ENCODE measurements around the gene CNEP1R1.
"Not testable (repeated sequence)": the region's sequence is repeated elsewhere in the genome, so short reads cannot be mapped to it uniquely, and the experiment has no call there.

CNEP1R1 gene

GRCh38 chr16:50002190-50002589, 22.8 kb upstream of the CNEP1R1 start:
- in situ Hi-C loops (cut with MboI; ENCODE audit: low sequenced_read_pairs) = no loop called here

GRCh38 chr16:50004239-50004638, 20.8 kb upstream of the CNEP1R1 start:
- no peaks in the 10 kb centered on the region for H3K36me3 ChIP-seq (replicated peaks)
- DNase-seq (ENCODE audit: low spot score in 2 of 2) = no peak
- H3K9me3 ChIP-seq = peaks cover 6% of the 10 kb centered on the region; the same call in 1 of the 2 replicates
- peaks cover 5% of the 10 kb centered on the region for H3K4me1 ChIP-seq
- no peak overlapping the region for H3K4me3 ChIP-seq
- no peaks in the 10 kb centered on the region for H3K27me3 ChIP-seq (ENCODE audit: low read depth)
- in situ Hi-C loops (cut with MboI; ENCODE audit: low sequenced_read_pairs) = no loop called here

More at GRCh38 chr16:50002190-50002589, 22.8 kb upstream of the CNEP1R1 start:
- Histone ChIP-seq H3K4me1 (no peaks in the 10 kb centered on the region), H3K36me3 (replicated peaks) (no peaks in the 10 kb centered on the region), H3K27me3 (ENCODE audit: low read depth) (no peaks in the 10 kb centered on the region), H3K4me3 (no peak overlapping the region), H3K9me3 (peaks cover 2% of the 10 kb centered on the region; the same call in 1 of the 2 replicates)
- no peak for DNase-seq (ENCODE audit: low spot score in 2 of 2)

GRCh38 chr16:50006964-50007363, 18.1 kb upstream of the CNEP1R1 start:
- peaks cover 5% of the 10 kb centered on the region for H3K4me1 ChIP-seq
- in situ Hi-C loops (cut with MboI; ENCODE audit: low sequenced_read_pairs) = no loop called here
- H3K36me3 ChIP-seq (replicated peaks) = no peaks in the 10 kb centered on the region
- no peak for DNase-seq (ENCODE audit: low spot score in 2 of 2)
- peaks cover 6% of the 10 kb centered on the region; the same call in 1 of the 2 replicates for H3K9me3 ChIP-seq
- H3K4me3 ChIP-seq = no peak overlapping the region
- H3K27me3 ChIP-seq (ENCODE audit: low read depth) = no peaks in the 10 kb centered on the region

- DNase-seq (ENCODE audit: low spot score in 2 of 2) = no peak
- Histone ChIP-seq H3K36me3 (replicated peaks) (no peaks in the 10 kb centered on the region), H3K4me3 (no peak overlapping the region), H3K9me3 (peaks cover 6% of the 10 kb centered on the region; the same call in 1 of the 2 replicates), H3K4me1 (peaks cover 5% of the 10 kb centered on the region), H3K27me3 (ENCODE audit: low read depth) (no peaks in the 10 kb centered on the region)
- in situ Hi-C loops (cut with MboI; ENCODE audit: low sequenced_read_pairs) = no loop called here
These were observed 17.3 kb upstream of the CNEP1R1 start for GRCh38 chr16:50007744-50008143.

GRCh38 chr16:50010212-50010611, 14.8 kb upstream of the CNEP1R1 start:
- no peaks in the 10 kb centered on the region for H3K27me3 ChIP-seq (ENCODE audit: low read depth)
- no peaks in the 10 kb centered on the region for H3K36me3 ChIP-seq (replicated peaks)
- in situ Hi-C loops (cut with MboI; ENCODE audit: low sequenced_read_pairs) = no loop called here
- peaks cover 6% of the 10 kb centered on the region; the same call in 1 of the 2 replicates for H3K9me3 ChIP-seq
- peaks cover 5% of the 10 kb centered on the region for H3K4me1 ChIP-seq
- no peak for DNase-seq (ENCODE audit: low spot score in 2 of 2)
- H3K4me3 ChIP-seq = no peak overlapping the region

GRCh38 chr16:50011707-50012106, 13.3 kb upstream of the CNEP1R1 start:
- Histone ChIP-seq H3K4me3 (no peak overlapping the region), H3K27me3 (ENCODE audit: low read depth) (no peaks in the 10 kb centered on the region), H3K4me1 (peaks cover 5% of the 10 kb centered on the region), H3K36me3 (replicated peaks) (no peaks in the 10 kb centered on the region), H3K9me3 (peaks cover 6% of the 10 kb centered on the region; the same call in 1 of the 2 replicates)
- DNase-seq (ENCODE audit: low spot score in 2 of 2) = no peak
- in situ Hi-C loops (cut with MboI; ENCODE audit: low sequenced_read_pairs) = no loop called here

- H3K4me1 ChIP-seq = peaks cover 5% of the 10 kb centered on the region
These were observed 12.8 kb upstream of the CNEP1R1 start for GRCh38 chr16:50012182-50012581.

GRCh38 chr16:50014211-50014610, 10.8 kb upstream of the CNEP1R1 start:
- H3K36me3 ChIP-seq (replicated peaks); in situ Hi-C loops (cut with MboI; ENCODE audit: low sequenced_read_pairs); H3K4me3 ChIP-seq; H3K4me1 ChIP-seq; H3K27me3 ChIP-seq (ENCODE audit: low read depth); H3K9me3 ChIP-seq; DNase-seq (ENCODE audit: low spot score in 2 of 2): not testable (repeated sequence)

More at GRCh38 chr16:50012182-50012581, 12.8 kb upstream of the CNEP1R1 start:
- H3K36me3 ChIP-seq (replicated peaks) = no peaks in the 10 kb centered on the region
- H3K9me3 ChIP-seq = peaks cover 6% of the 10 kb centered on the region; the same call in 1 of the 2 replicates
- no peak overlapping the region for H3K4me3 ChIP-seq
- no peak for DNase-seq (ENCODE audit: low spot score in 2 of 2)
- H3K27me3 ChIP-seq (ENCODE audit: low read depth) = no peaks in the 10 kb centered on the region
- in situ Hi-C loops (cut with MboI; ENCODE audit: low sequenced_read_pairs) = no loop called here

GRCh38 chr16:50015631-50016030, 9.4 kb upstream of the CNEP1R1 start:
- in situ Hi-C loops (cut with MboI; ENCODE audit: low sequenced_read_pairs) = no loop called here
- H3K36me3 ChIP-seq (replicated peaks) = no peaks in the 10 kb centered on the region
- H3K27me3 ChIP-seq (ENCODE audit: low read depth) = no peaks in the 10 kb centered on the region
- H3K4me1 ChIP-seq = 0 out of 2 replicates have a peak, but pooled peaks cover 5% of the 10 kb centered on the region
- H3K4me3 ChIP-seq = no peak overlapping the region
- H3K9me3 ChIP-seq = no peaks in the 10 kb centered on the region
- no peak for DNase-seq (ENCODE audit: low spot score in 2 of 2)

- Histone ChIP-seq H3K36me3 (replicated peaks) (no peaks in the 10 kb centered on the region), H3K9me3 (no peaks in the 10 kb centered on the region), H3K4me1 (0 out of 2 replicates have a peak, but pooled peaks cover 5% of the 10 kb centered on the region), H3K27me3 (ENCODE audit: low read depth) (no peaks in the 10 kb centered on the region; the same call in 1 of the 2 replicates), H3K4me3 (no peak overlapping the region)
- in situ Hi-C loops (cut with MboI; ENCODE audit: low sequenced_read_pairs) = no loop called here
- no peak for DNase-seq (ENCODE audit: low spot score in 2 of 2)
These were observed 7.5 kb upstream of the CNEP1R1 start for GRCh38 chr16:50017553-50017952.

GRCh38 chr16:50021544-50021943, 3.5 kb upstream of the CNEP1R1 start:
- H3K36me3 ChIP-seq (replicated peaks) = no peaks in the 10 kb centered on the region; the same call in 1 of the 2 replicates
- H3K27me3 ChIP-seq (ENCODE audit: low read depth) = no peaks in the 10 kb centered on the region; the same call in 1 of the 2 replicates
- H3K4me1 ChIP-seq = peaks cover 13% of the 10 kb centered on the region
- H3K9me3 ChIP-seq = no peaks in the 10 kb centered on the region
- in situ Hi-C loops (cut with MboI; ENCODE audit: low sequenced_read_pairs) = loop anchor here (10.0 kb wide), 1 partner anchor 193 kb away; no protein-coding TSS in a partner anchor
- peak; percentile 16 to 23 for DNase-seq (ENCODE audit: low spot score in 2 of 2)
- H3K4me3 ChIP-seq = no peak overlapping the region

- Histone ChIP-seq H3K9me3 (no peaks in the 10 kb centered on the region), H3K27me3 (ENCODE audit: low read depth) (no peaks in the 10 kb centered on the region; the same call in 1 of the 2 replicates), H3K36me3 (replicated peaks) (peaks cover 3% of the 10 kb centered on the region; the same call in 1 of the 2 replicates), H3K4me3 (no peak overlapping the region), H3K4me1 (peaks cover 13% of the 10 kb centered on the region)
- DNase-seq (ENCODE audit: low spot score in 2 of 2) = no peak
- in situ Hi-C loops (cut with MboI; ENCODE audit: low sequenced_read_pairs) = loop anchor here (10.0 kb wide), 1 partner anchor 191 kb away; no protein-coding TSS in a partner anchor
These were observed 1.4 kb upstream of the CNEP1R1 start for GRCh38 chr16:50023641-50024040.

- peaks cover 8% of the 10 kb centered on the region for H3K36me3 ChIP-seq (replicated peaks)
- H3K9me3 ChIP-seq = no peaks in the 10 kb centered on the region
- peak overlapping the region; percentile 96; the same call in 1 of the 2 replicates for H3K4me3 ChIP-seq
- H3K27me3 ChIP-seq (ENCODE audit: low read depth) = no peaks in the 10 kb centered on the region; the same call in 1 of the 2 replicates
- DNase-seq (ENCODE audit: low spot score in 2 of 2) = no peak
- peaks cover 9% of the 10 kb centered on the region for H3K4me1 ChIP-seq
- in situ Hi-C loops (cut with MboI; ENCODE audit: low sequenced_read_pairs) = loop anchor here (10.0 kb wide), 1 partner anchor 191 kb away; no protein-coding TSS in a partner anchor
These were observed 818 bp upstream of the CNEP1R1 start for GRCh38 chr16:50024207-50024606.

- peak; percentile 8 to 31 for DNase-seq (ENCODE audit: low spot score in 2 of 2)
- Histone ChIP-seq H3K9me3 (no peaks in the 10 kb centered on the region), H3K4me1 (peaks cover 8% of the 10 kb centered on the region), H3K4me3 (peak overlapping the region; percentile 96), H3K27me3 (ENCODE audit: low read depth) (no peaks in the 10 kb centered on the region; the same call in 1 of the 2 replicates), H3K36me3 (replicated peaks) (peaks cover 14% of the 10 kb centered on the region)
- in situ Hi-C loops (cut with MboI; ENCODE audit: low sequenced_read_pairs) = loop anchor here (10.0 kb wide), 1 partner anchor 189 kb away; no protein-coding TSS in a partner anchor
These were observed 509 bp downstream of the CNEP1R1 start for GRCh38 chr16:50025537-50025931.

Measured in HAP-1 (cell line).